ENCODE results near the gene HTR2A.
"Not testable (repeated sequence)": the region's sequence is repeated elsewhere in the genome, so short reads cannot be mapped to it uniquely, and the experiment has no call there.

HTR2A gene

GRCh38 chr13:46816371-46816770, 80.5 kb downstream of the HTR2A start:
- Histone ChIP-seq H3K4me2 (ENCODE audit: low read depth, low read length, poor library complexity, severe bottlenecking) (no peak overlapping the region), H2AFZ (ENCODE audit: low read depth, low read length, severe bottlenecking) (no peak overlapping the region)
- TF ChIP-seq EZH2phosphoT487 (conservative IDR thresholded peaks at IDR 0.05; ENCODE audit: low read length), result no peak
- TF ChIP-seq CTCF (IDR thresholded peaks at IDR 0.05; ENCODE audit: insufficient read depth, low read length, poor library complexity, severe bottlenecking), result no peak

GRCh38 chr13:46812301-46812797, 84.5 kb downstream of the HTR2A start:
- Histone ChIP-seq H4K20me1 (ENCODE audit: low read depth, low read length) (no peaks in the 10 kb centered on the region), H3K4me2 (ENCODE audit: low read depth, low read length, poor library complexity, severe bottlenecking) (no peak overlapping the region), H3K9me2 (replicated peaks; ENCODE audit: insufficient read depth, low read length) (no peaks in the 10 kb centered on the region), H3K9ac (ENCODE audit: low read length) (no peak overlapping the region), H3K27me3 (ENCODE audit: low read length) (no peaks in the 10 kb centered on the region), H3K9me3 (ENCODE audit: insufficient read depth, low read length) (peaks cover 14% of the 10 kb centered on the region; the same call in 1 of the 2 replicates), H3K79me2 (ENCODE audit: insufficient read depth, low read length) (no peaks in the 10 kb centered on the region), H3K36me3 (ENCODE audit: low read length) (no peaks in the 10 kb centered on the region), H3F3A (ENCODE audit: insufficient read depth) (no peaks in the 10 kb centered on the region), H2AFZ (ENCODE audit: low read depth, low read length, severe bottlenecking) (no peak overlapping the region), H3K4me3 (ENCODE audit: insufficient read depth, low read length, poor library complexity, severe bottlenecking) (no peak overlapping the region), H3K27ac (ENCODE audit: low read depth, low read length) (no peak overlapping the region)
- TF ChIP-seq EZH2phosphoT487 (conservative IDR thresholded peaks at IDR 0.05; ENCODE audit: low read length) (no peak), CTCF (IDR thresholded peaks at IDR 0.05; ENCODE audit: insufficient read depth, low read length, poor library complexity, severe bottlenecking) (no peak)

More at GRCh38 chr13:46816371-46816770, 80.5 kb downstream of the HTR2A start:
- no peaks in the 10 kb centered on the region for H3K36me3 ChIP-seq (ENCODE audit: low read length)
- H3K27me3 ChIP-seq (ENCODE audit: low read length), result no peaks in the 10 kb centered on the region
- H3F3A ChIP-seq (ENCODE audit: insufficient read depth), result no peaks in the 10 kb centered on the region
- H3K9me2 ChIP-seq (replicated peaks; ENCODE audit: insufficient read depth, low read length), result no peaks in the 10 kb centered on the region
- H4K20me1 ChIP-seq (ENCODE audit: low read depth, low read length), result no peaks in the 10 kb centered on the region
- peaks cover 14% of the 10 kb centered on the region; the same call in 1 of the 2 replicates for H3K9me3 ChIP-seq (ENCODE audit: insufficient read depth, low read length)
- H3K79me2 ChIP-seq (ENCODE audit: insufficient read depth, low read length), result no peaks in the 10 kb centered on the region
- H3K9ac ChIP-seq (ENCODE audit: low read length), result no peak overlapping the region
- H3K27ac ChIP-seq (ENCODE audit: low read depth, low read length), result no peak overlapping the region
- H3K4me3 ChIP-seq (ENCODE audit: insufficient read depth, low read length, poor library complexity, severe bottlenecking), result no peak overlapping the region

- Histone ChIP-seq H3K27ac (ENCODE audit: low read depth, low read length) (no peak overlapping the region), H2AFZ (ENCODE audit: low read depth, low read length, severe bottlenecking) (no peak overlapping the region), H3F3A (ENCODE audit: insufficient read depth) (no peaks in the 10 kb centered on the region), H3K27me3 (ENCODE audit: low read length) (no peaks in the 10 kb centered on the region), H3K9ac (ENCODE audit: low read length) (no peak overlapping the region), H3K4me2 (ENCODE audit: low read depth, low read length, poor library complexity, severe bottlenecking) (no peak overlapping the region), H3K36me3 (ENCODE audit: low read length) (no peaks in the 10 kb centered on the region), H3K9me2 (replicated peaks; ENCODE audit: insufficient read depth, low read length) (no peaks in the 10 kb centered on the region), H4K20me1 (ENCODE audit: low read depth, low read length) (no peaks in the 10 kb centered on the region), H3K9me3 (ENCODE audit: insufficient read depth, low read length) (peaks cover 14% of the 10 kb centered on the region; the same call in 1 of the 2 replicates), H3K79me2 (ENCODE audit: insufficient read depth, low read length) (no peaks in the 10 kb centered on the region), H3K4me3 (ENCODE audit: insufficient read depth, low read length, poor library complexity, severe bottlenecking) (no peak overlapping the region)
- TF ChIP-seq EZH2phosphoT487 (conservative IDR thresholded peaks at IDR 0.05; ENCODE audit: low read length) (no peak), CTCF (IDR thresholded peaks at IDR 0.05; ENCODE audit: insufficient read depth, low read length, poor library complexity, severe bottlenecking) (no peak)
Observed at GRCh38 chr13:46810440-46810839, 86.4 kb downstream of the HTR2A start.

- not testable (repeated sequence) for H3K79me2 ChIP-seq (ENCODE audit: insufficient read depth, low read length); H3K4me3 ChIP-seq (ENCODE audit: insufficient read depth, low read length, poor library complexity, severe bottlenecking); H3K36me3 ChIP-seq (ENCODE audit: low read length); H3K9me2 ChIP-seq (replicated peaks; ENCODE audit: insufficient read depth, low read length); H3F3A ChIP-seq (ENCODE audit: insufficient read depth); H2AFZ ChIP-seq (ENCODE audit: low read depth, low read length, severe bottlenecking); H3K27me3 ChIP-seq (ENCODE audit: low read length); H3K9me3 ChIP-seq (ENCODE audit: insufficient read depth, low read length); H3K4me2 ChIP-seq (ENCODE audit: low read depth, low read length, poor library complexity, severe bottlenecking); H3K9ac ChIP-seq (ENCODE audit: low read length); H4K20me1 ChIP-seq (ENCODE audit: low read depth, low read length); H3K27ac ChIP-seq (ENCODE audit: low read depth, low read length)
Observed at GRCh38 chr13:46804921-46805320, 91.9 kb downstream of the HTR2A start.

Data from SU-DHL-6 (cell line).